Keratinocyte (primary cell): ENCODE data around the gene SNX19. TPM values are rescaled to one million over a fixed set of nuclear protein-coding genes. Genes with fewer than 3 reads are reported as not detected.

Source experiments
- DNase-seq: peaks from one replicate; pipeline ENCODE4 v3.0.0-alpha.2; 2011; ENCODE audit warnings: low read depth, missing footprints, low spot score
- FAIRE-seq: peaks from 2 replicates; lab custom pipeline; 2011; peaks lifted over from hg19 to GRCh38; lab: Jason Lieb, UNC
- H2AFZ ChIP-seq: 2 replicates; pipeline ENCODE4 v1.6.0; 2012; ENCODE audit warnings: low read length, control low read depth, inconsistent platforms; ENCODE audit not compliant: control insufficient read depth
- H3K27ac ChIP-seq: 2 replicates; pipeline ENCODE4 v1.5.1; 2011; ENCODE audit warnings: low read length; ENCODE audit not compliant: control insufficient read depth, insufficient read depth
- H3K27me3 ChIP-seq: 3 replicates; pipeline ENCODE4 v1.6.0; 2011; ENCODE audit warnings: low read length; ENCODE audit not compliant: control insufficient read depth, insufficient read depth; ENCODE audit errors: extremely low read depth
- H3K36me3 ChIP-seq, 2 experiments: 2 replicates in 1 of 2; 3 replicates in 1 of 2; pipeline ENCODE4 v1.5.1; 2011; ENCODE audit warnings: low read length in 2 of 2, mild to moderate bottlenecking in 1 of 2; ENCODE audit not compliant: control insufficient read depth in 2 of 2, insufficient read depth in 2 of 2; ENCODE audit errors: extremely low read depth in 1 of 2
- H3K4me1 ChIP-seq: 3 replicates; pipeline ENCODE4 v1.5.1; 2011; ENCODE audit warnings: low read length; ENCODE audit not compliant: control insufficient read depth, insufficient read depth; ENCODE audit errors: extremely low read depth
- H3K4me2 ChIP-seq: 3 replicates; pipeline ENCODE4 v1.6.0; 2011; ENCODE audit warnings: low read depth, low read length; ENCODE audit not compliant: control insufficient read depth, insufficient read depth; ENCODE audit errors: extremely low read depth
- H3K4me3 ChIP-seq, 3 experiments: fragments of 200-600 bp in 1 of 3; sonication (generic) in 1 of 3; 2 replicates in 2 of 3; 3 replicates in 1 of 3; pipeline ENCODE4 v1.5.1; 2011 to 2016; ENCODE audit warnings: low read length in 3 of 3, mild to moderate bottlenecking in 3 of 3, control low read depth in 2 of 3, inconsistent platforms in 1 of 3, low read depth in 1 of 3, mixed read lengths in 1 of 3, mixed run types in 1 of 3, moderate library complexity in 1 of 3; ENCODE audit not compliant: control insufficient read depth in 2 of 3, insufficient read depth in 2 of 3; ENCODE audit errors: extremely low read depth in 1 of 3
- H3K79me2 ChIP-seq: 2 replicates; pipeline ENCODE4 v1.6.0; 2012; ENCODE audit warnings: low read length; ENCODE audit not compliant: control insufficient read depth, insufficient read depth
- H3K9ac ChIP-seq: 3 replicates; pipeline ENCODE4 v1.6.0; 2011; ENCODE audit warnings: low read length; ENCODE audit not compliant: control insufficient read depth, insufficient read depth; ENCODE audit errors: extremely low read depth
- H3K9me1 ChIP-seq: 3 replicates; pipeline ENCODE4 v1.6.0; 2011; ENCODE audit warnings: low read length; ENCODE audit not compliant: control insufficient read depth, insufficient read depth; ENCODE audit errors: extremely low read depth
- H3K9me3 ChIP-seq: 2 replicates; pipeline ENCODE4 v1.5.1; 2012; ENCODE audit warnings: low read depth, low read length; ENCODE audit not compliant: control insufficient read depth
- H4K20me1 ChIP-seq: 3 replicates; pipeline ENCODE4 v1.6.0; 2011; ENCODE audit warnings: low read length; ENCODE audit not compliant: control insufficient read depth, insufficient read depth; ENCODE audit errors: extremely low read depth
- EZH2 ChIP-seq: IDR thresholded peaks from one replicate; pipeline ENCODE4 v1.6.1; 2012; ENCODE audit warnings: inconsistent platforms, mild to moderate bottlenecking, low read length, moderate library complexity
- dilution Hi-C: fragments of 300-500 bp; cut with MboI; formaldehyde crosslinking; loops from one replicate; pipeline ENCODE4 v1.7.0; 2020; ENCODE audit warnings: low sequenced_read_pairs; ENCODE audit not compliant: extremely low pct_ligation_motif_present
- polyA plus RNA-seq, 5 experiments: library from polyadenylated mRNA; depleted of rRNA in 3 of 5; stranded (reverse) in 3 of 5; stranded (forward) in 1 of 5; unstranded in 1 of 5; fragments of >200 nt; gene quantifications; 1 replicate in 1 of 5; 2 replicates in 3 of 5; 3 replicates in 1 of 5; pipeline versions ENCODE4 v1.2.1 to v1.2.3, GENCODE V29; 2011 to 2012; ENCODE audit warnings: missing spikeins in 2 of 5, low read depth in 1 of 5, low replicate concordance in 1 of 5
- TF ChIP-seq, protein P1 (sequence below), 3 experiments: IDR thresholded peaks in 1 of 3; conservative IDR thresholded peaks in 1 of 3; optimal IDR thresholded peaks in 1 of 3; 2 replicates in 2 of 3; 3 replicates in 1 of 3; pipeline versions ENCODE3 to v1.5.1; 2011; ENCODE audit warnings: low read length in 3 of 3, mild to moderate bottlenecking in 3 of 3, moderate library complexity in 2 of 3, control low read depth in 1 of 3, inconsistent platforms in 1 of 3; ENCODE audit not compliant: insufficient read depth in 2 of 3; ENCODE audit errors: extremely low read depth in 1 of 3

SNX19 gene
- polyA plus RNA-seq, 1 donor (not counting 4 experiments of a cell fraction or from before 2014, with no cell fraction given): 29.1 TPM

DNA sequence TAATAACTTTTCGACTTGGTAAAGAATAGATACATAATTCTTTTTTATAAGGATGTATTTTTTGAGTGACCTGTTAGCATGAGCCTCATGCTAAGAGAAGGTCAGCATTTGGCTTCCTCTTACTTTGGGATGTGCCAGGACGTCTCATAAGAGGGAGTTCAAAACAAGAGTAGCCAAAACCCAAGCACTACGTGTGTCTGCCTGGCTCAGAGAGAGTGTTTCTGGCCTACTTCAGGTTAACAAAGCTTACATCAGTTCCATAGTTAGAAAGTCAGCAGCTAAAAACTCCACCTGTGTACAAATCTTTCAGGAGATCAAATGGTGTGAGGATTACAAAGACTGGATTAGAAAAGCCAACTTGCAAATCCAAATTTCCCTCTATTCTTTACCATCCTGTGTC is 13.9 kb downstream of the SNX19 start:
- Histone ChIP-seq H3K27ac (no peak overlapping the region), H3K4me3 (no peak overlapping the region), H4K20me1 (no peaks in the 10 kb centered on the region), H3K9ac (no peak overlapping the region), H3K79me2 (no peaks in the 10 kb centered on the region), H3K9me3 (no peaks in the 10 kb centered on the region), H3K36me3 (peaks cover 45 to 53% of the 10 kb centered on the region in 2 experiments), H3K4me1 (no peaks in the 10 kb centered on the region), H3K4me2 (no peak overlapping the region), H3K9me1 (no peaks in the 10 kb centered on the region), H2AFZ (no peak overlapping the region), H3K27me3 (no peaks in the 10 kb centered on the region)
- no peak for DNase-seq
- FAIRE-seq: no peak
- dilution Hi-C loops: no loop called here
- TF ChIP-seq, protein P1, sequence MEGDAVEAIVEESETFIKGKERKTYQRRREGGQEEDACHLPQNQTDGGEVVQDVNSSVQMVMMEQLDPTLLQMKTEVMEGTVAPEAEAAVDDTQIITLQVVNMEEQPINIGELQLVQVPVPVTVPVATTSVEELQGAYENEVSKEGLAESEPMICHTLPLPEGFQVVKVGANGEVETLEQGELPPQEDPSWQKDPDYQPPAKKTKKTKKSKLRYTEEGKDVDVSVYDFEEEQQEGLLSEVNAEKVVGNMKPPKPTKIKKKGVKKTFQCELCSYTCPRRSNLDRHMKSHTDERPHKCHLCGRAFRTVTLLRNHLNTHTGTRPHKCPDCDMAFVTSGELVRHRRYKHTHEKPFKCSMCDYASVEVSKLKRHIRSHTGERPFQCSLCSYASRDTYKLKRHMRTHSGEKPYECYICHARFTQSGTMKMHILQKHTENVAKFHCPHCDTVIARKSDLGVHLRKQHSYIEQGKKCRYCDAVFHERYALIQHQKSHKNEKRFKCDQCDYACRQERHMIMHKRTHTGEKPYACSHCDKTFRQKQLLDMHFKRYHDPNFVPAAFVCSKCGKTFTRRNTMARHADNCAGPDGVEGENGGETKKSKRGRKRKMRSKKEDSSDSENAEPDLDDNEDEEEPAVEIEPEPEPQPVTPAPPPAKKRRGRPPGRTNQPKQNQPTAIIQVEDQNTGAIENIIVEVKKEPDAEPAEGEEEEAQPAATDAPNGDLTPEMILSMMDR (optimal IDR thresholded peaks at IDR 0.05 in 1 of 3, IDR thresholded peaks at IDR 0.05 in 1 of 3, conservative IDR thresholded peaks at IDR 0.05 in 1 of 3; ENCODE audit: extremely low read depth in 1 of 3, insufficient read depth in 2 of 3, low read length in 3 of 3): no peak
- TF ChIP-seq EZH2: no peak

- Histone ChIP-seq H3K27ac (no peak overlapping the region), H3K9me3 (no peaks in the 10 kb centered on the region), H3K36me3 (peaks cover 33 to 34% of the 10 kb centered on the region in 2 experiments), H2AFZ (no peak overlapping the region), H4K20me1 (no peaks in the 10 kb centered on the region), H3K4me2 (no peak overlapping the region), H3K79me2 (no peaks in the 10 kb centered on the region), H3K9me1 (no peaks in the 10 kb centered on the region), H3K27me3 (no peaks in the 10 kb centered on the region), H3K4me1 (no peaks in the 10 kb centered on the region), H3K4me3 (no peak overlapping the region), H3K9ac (no peak overlapping the region)
- dilution Hi-C loops: no loop called here
- no peak for DNase-seq
- TF ChIP-seq, protein P1 (optimal IDR thresholded peaks at IDR 0.05 in 1 of 3, IDR thresholded peaks at IDR 0.05 in 1 of 3, conservative IDR thresholded peaks at IDR 0.05 in 1 of 3; ENCODE audit: extremely low read depth in 1 of 3, insufficient read depth in 2 of 3, low read length in 3 of 3): no peak
- TF ChIP-seq EZH2: no peak
- no peak for FAIRE-seq
Measured at GRCh38 chr11:130899106-130899505, 17.2 kb downstream of the SNX19 start.
